ENCODE data around the gene CCNJ. TPM values are rescaled to one million over a fixed set of nuclear protein-coding genes. Genes with fewer than 3 reads are reported as not detected.
"Not testable (repeated sequence)": the region's sequence is repeated elsewhere in the genome, so short reads cannot be mapped to it uniquely, and the experiment has no call there.

The CCNJ gene
- total and polyA plus RNA-seq, 12 donors: 3.4 to 10.7 (median 5.7) TPM

GRCh38 chr10:96047004-96047649 lies 3.7 kb downstream of the CCNJ start:
- 90 to 96% (median 94%) methylated on average over 4 of the region's 4 CpGs for WGBS, 4 donors
- intact Hi-C loops (cut with DNase I): no loop called here
- H3K27me3 ChIP-seq: no peaks in the 10 kb centered on the region
- no peaks in the 10 kb centered on the region for H3K9me3 ChIP-seq (replicated peaks in 1 of 3)
- H3K27ac ChIP-seq: no peak overlapping the region
- no peak for DNase-seq
- H3K4me3 ChIP-seq: no peak overlapping the region
- H3K4me1 ChIP-seq (replicated peaks in 1 of 2): peaks cover 11 to 16% of the 10 kb centered on the region in 2 donors
- peaks cover 0 to 7% of the 10 kb centered on the region in 2 donors for H3K36me3 ChIP-seq (replicated peaks in 1 of 2)
- TF ChIP-seq CTCF (IDR thresholded peaks at IDR 0.05): no peak
- TF ChIP-seq POLR2A (IDR thresholded peaks at IDR 0.05): no peak

- 93 to 100% (median 96%) methylated on average over 2 to 3 of the region's 3 CpGs for WGBS, 4 donors
- H3K27ac ChIP-seq; DNase-seq; H3K9me3 ChIP-seq (replicated peaks in 1 of 3); H3K27me3 ChIP-seq; H3K36me3 ChIP-seq (replicated peaks in 1 of 2); intact Hi-C loops (cut with DNase I); H3K4me3 ChIP-seq: not testable (repeated sequence)
- H3K4me1 ChIP-seq (replicated peaks in 1 of 2): peaks cover 11 to 16% of the 10 kb centered on the region in 2 donors
These were observed 4.5 kb downstream of the CCNJ start for GRCh38 chr10:96047925-96048324.

- no peak overlapping the region for H3K4me3 ChIP-seq
These were observed 6.0 kb downstream of the CCNJ start for GRCh38 chr10:96049340-96049739.

GRCh38 chr10:96053985-96054384 lies 10.6 kb downstream of the CCNJ start:
- Histone ChIP-seq H3K4me1 (replicated peaks in 1 of 2) (peaks cover 12 to 18% of the 10 kb centered on the region in 2 donors), H3K27ac (no peak overlapping the region), H3K9me3 (replicated peaks in 1 of 3) (no peaks in the 10 kb centered on the region), H3K27me3 (no peaks in the 10 kb centered on the region), H3K36me3 (replicated peaks in 1 of 2) (peaks cover 0 to 24% of the 10 kb centered on the region in 2 donors), H3K4me3 (no peak overlapping the region)
- WGBS, 4 donors: 73 to 83% (median 74%) methylated on average over 2 of the region's 2 CpGs
- intact Hi-C loops (cut with DNase I): no loop called here
- DNase-seq: no peak
- no peak for TF ChIP-seq POLR2A (IDR thresholded peaks at IDR 0.05)
- no peak for TF ChIP-seq CTCF (IDR thresholded peaks at IDR 0.05)

More at GRCh38 chr10:96049340-96049739, 6.0 kb downstream of the CCNJ start:
- peaks cover 0 to 7% of the 10 kb centered on the region in 2 donors for H3K36me3 ChIP-seq (replicated peaks in 1 of 2)
- intact Hi-C loops (cut with DNase I): no loop called here
- H3K9me3 ChIP-seq (replicated peaks in 1 of 3): no peaks in the 10 kb centered on the region
- WGBS, 4 donors: 76 to 93% (median 84%) methylated on average over 2 of the region's 2 CpGs
- DNase-seq: no peak
- H3K27ac ChIP-seq: no peak overlapping the region
- TF ChIP-seq CTCF (IDR thresholded peaks at IDR 0.05) (no peak), POLR2A (IDR thresholded peaks at IDR 0.05) (no peak)
- H3K27me3 ChIP-seq: no peaks in the 10 kb centered on the region
- H3K4me1 ChIP-seq (replicated peaks in 1 of 2): peaks cover 18 to 22% of the 10 kb centered on the region in 2 donors

GRCh38 chr10:96056787-96057186 lies 13.4 kb downstream of the CCNJ start:
- no peaks in the 10 kb centered on the region for H3K27me3 ChIP-seq
- intact Hi-C loops (cut with DNase I): no loop called here
- no peak overlapping the region for H3K4me3 ChIP-seq
- WGBS, 4 donors: 94 to 97% (median 96%) methylated on average over 7 of the region's 7 CpGs
- TF ChIP-seq POLR2A (IDR thresholded peaks at IDR 0.05) (no peak), CTCF (IDR thresholded peaks at IDR 0.05) (no peak)
- no peaks in the 10 kb centered on the region for H3K9me3 ChIP-seq (replicated peaks in 1 of 3)
- H3K27ac ChIP-seq: no peak overlapping the region
- peaks cover 12 to 18% of the 10 kb centered on the region in 2 donors for H3K4me1 ChIP-seq (replicated peaks in 1 of 2)
- DNase-seq: no peak
- peaks cover 0 to 31% of the 10 kb centered on the region in 2 donors for H3K36me3 ChIP-seq (replicated peaks in 1 of 2)

Data from adrenal gland (tissue), 12 donors.